HT-29 (cell line): ENCODE measurements around the gene TRA2B. TPM values are rescaled to one million over a fixed set of nuclear protein-coding genes. Genes with fewer than 3 reads are reported as not detected.
"Not testable (repeated sequence)": the region's sequence is repeated elsewhere in the genome, so short reads cannot be mapped to it uniquely, and the experiment has no call there.

Experiments
- DNase-seq: peaks from one replicate; pipeline ENCODE4 v3.0.0-alpha.2; 2015; ENCODE audit warnings: low spot score
- total RNA-seq: library from RNA; depleted of rRNA; stranded (reverse); fragments of >200 nt; shearing (Covaris generic); gene quantifications from 2 replicates; pipeline ENCODE4 v1.2.3, GENCODE V29; 2014

TRA2B gene
- total RNA-seq, 1 experiment from 2014 or later: 268 TPM

GRCh38 chr3:185927501-185928200 lies 10.2 kb downstream of the TRA2B start:
- no peak for DNase-seq

DNA sequence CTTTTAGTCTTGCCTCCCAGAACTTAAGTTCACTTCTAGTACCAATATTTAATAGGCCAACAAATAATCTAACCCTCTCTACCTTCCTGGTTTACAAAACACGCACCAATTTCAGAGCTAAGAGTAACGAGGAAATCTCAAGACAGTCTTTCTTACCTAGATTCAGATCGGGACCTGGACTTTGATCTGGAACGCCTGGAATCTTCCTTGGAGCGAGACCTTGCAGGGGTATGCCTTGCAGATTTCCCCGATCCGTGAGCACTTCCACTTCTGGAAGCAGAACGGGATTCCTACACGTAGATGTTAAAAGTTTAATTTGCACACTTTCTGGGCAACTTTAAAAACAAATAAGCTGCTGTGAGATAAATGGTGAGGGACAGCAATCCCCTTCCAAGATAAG lies 11.4 kb downstream of the TRA2B start:
- DNase-seq: no peak

- no peak for DNase-seq
Measured at GRCh38 chr3:185925353-185925752, 12.5 kb downstream of the TRA2B start.

- no peak for DNase-seq
Measured at GRCh38 chr3:185924375-185924774, 13.4 kb downstream of the TRA2B start.

DNA sequence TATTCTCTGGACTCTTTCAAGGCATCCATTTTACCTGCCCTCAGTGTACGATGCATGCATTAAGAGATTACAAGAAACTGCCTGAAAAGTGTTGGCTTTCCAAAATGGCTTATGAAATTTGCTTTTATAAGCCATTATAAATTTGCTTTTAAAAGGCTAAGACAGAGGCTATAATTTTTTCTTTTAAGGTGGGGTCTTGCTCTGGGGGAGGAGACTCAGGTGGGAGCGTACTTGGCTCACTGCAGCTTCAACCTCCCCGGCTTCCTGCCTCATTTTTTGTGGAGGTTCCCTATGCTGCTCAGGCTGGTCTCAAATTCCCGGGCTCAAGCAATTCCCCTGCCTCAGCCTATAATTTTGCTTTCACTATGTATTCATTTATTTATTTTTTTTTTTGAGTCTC lies 17.6 kb downstream of the TRA2B start:
- DNase-seq: no peak

GRCh38 chr3:185916042-185916833 lies 21.6 kb downstream of the TRA2B start:
- no peak for DNase-seq

- DNase-seq: no peak
Measured at GRCh38 chr3:185915642-185916041, 22.2 kb downstream of the TRA2B start.

- DNase-seq: no peak
Measured at GRCh38 chr3:185914911-185915629, 22.7 kb downstream of the TRA2B start.

GRCh38 chr3:185912929-185913901 lies 24.6 kb downstream of the TRA2B start:
- no peak for DNase-seq

DNA sequence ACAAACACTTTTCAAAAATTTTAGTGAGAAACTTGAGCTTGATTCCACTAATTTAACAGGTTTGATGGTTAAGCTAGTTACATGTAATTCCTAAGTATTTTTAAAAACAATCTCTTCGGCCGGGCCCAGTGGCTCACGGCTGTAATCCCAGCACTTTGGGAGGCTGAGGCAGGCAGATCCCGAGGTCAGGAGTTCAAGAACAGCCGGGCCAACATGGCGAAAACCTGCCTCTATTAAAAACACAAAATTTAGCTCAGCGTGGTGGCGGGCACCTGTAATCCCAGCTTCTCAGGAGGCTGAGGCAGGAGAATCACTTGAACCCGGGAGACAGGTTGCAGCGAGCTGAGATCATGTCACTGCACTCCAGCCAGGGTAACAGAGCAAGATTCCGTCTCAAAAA lies 25.3 kb downstream of the TRA2B start:
- no peak for DNase-seq

DNA sequence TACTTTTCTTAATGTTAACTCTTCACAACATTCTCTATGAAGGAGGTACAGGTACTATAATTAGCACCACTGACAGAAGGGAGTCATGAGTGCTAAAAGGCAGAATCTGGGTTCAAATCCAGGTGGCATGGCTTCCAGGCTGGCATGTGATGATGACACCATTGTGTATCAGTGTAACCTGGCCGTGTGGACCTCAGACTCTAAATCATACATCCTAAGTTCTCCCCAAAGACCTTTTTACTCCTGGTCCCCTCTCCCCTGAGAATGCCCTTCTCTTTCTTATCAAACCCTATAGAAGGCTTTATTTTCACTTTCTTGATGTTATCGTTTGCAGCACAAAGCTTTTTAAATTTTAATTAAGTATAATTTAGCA lies 26.8 kb downstream of the TRA2B start:
- not testable (repeated sequence) for DNase-seq

DNA sequence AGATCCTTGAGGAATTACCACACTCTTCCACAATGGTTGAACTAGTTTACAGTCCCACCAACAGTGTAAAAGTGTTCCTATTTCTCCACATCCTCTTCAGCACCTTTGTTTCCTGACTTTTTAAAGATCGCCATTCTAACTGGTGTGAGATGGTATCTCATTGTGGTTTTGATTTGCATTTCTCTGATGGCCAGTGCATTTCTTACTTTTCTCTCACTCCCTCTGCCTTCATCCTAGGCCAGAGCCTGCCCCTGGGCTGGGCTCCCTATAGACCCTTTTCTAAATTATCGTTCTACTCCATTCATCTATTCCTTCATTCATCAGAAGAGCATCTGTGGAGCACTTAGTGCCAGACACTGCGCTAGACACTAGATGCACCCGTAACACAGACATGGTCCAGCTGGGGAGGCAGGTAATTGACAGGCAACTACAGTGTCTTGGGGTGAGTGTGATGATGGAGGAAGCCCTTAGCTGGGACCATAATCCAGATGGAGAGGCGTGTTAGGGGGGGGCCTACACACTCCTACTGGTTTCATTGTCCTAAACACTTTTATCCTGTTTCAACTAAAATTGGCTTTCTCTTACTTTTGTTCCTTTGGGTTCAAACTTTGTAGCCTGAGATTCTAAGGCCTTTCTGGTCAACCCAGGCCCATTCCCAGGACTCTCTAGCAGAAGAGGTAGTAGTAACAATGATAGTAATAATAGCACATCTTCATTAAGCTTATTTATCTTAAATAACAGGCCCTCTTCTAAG lies 27.3 kb downstream of the TRA2B start:
- DNase-seq: not testable (repeated sequence)

- not testable (repeated sequence) for DNase-seq
Measured at GRCh38 chr3:185909913-185910312, 27.9 kb downstream of the TRA2B start.

DNA sequence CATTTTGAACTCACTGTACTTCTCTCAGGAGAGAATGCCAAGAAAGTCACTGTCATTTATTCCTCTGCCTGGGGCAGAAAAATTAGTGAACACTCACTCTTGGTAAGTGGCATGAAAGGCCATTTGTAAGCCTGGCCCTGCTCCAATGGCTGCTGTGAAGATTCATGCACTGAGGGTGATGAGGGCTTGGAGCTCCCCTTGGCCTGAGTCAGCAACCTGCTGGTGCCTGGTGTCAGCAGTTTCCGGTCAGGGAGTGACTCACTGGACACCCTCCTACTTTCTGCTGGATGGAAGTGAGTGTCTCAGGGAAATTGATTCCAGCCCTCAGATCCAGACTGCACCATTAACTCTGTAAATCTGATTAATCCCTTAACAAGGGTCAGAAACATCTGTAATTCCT lies 37.6 kb downstream of the TRA2B start:
- DNase-seq: peak; percentile 65

- no peak for DNase-seq
Measured at GRCh38 chr3:185896636-185897035, 41.2 kb downstream of the TRA2B start.

DNA sequence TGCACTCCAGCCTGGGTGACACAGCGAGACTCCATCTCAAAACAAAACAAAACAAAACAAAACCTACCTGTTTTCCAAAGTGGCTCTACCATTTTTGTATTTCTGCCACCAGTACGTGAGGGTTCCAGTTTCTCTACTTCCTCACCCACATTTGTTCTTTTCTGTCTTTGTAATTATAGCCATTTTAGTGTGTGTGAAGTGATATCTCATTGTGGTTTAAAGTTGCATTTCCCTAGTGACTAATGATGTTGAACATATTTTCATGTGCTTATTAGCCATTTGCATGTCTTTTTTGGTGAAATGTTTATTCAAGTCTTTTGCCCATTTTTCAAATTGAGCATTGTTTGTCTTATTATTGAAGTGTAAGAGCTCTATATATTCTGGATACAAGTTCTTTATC lies 50.7 kb downstream of the TRA2B start:
- DNase-seq: no peak

GRCh38 chr3:185884641-185885040 lies 53.2 kb downstream of the TRA2B start:
- DNase-seq: no peak

- DNase-seq: no peak
Measured at GRCh38 chr3:185881926-185882325, 55.9 kb downstream of the TRA2B start.

- DNase-seq: no peak
Measured at GRCh38 chr3:185880600-185880999, 57.2 kb downstream of the TRA2B start.

- no peak for DNase-seq
Measured at GRCh38 chr3:185878920-185879319, 58.9 kb downstream of the TRA2B start.

DNA sequence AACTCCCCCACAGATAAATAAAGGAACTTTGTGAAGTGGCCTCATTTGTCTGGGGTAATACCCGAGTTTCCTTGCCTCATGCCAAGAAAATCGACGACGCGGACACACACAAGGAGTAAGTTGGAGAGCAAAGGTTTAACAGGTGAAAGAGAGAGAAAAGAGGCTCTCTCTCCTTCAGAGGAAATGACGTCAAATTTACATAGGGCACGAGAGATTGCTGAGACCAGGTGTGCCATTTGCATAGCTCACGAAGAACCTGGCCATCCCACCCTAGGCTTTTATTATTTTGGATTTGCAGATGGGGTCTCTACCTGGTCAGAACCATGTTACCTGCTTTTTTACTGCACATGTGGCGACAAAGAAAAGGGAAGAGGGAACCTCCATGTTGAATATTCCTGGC lies 63.7 kb downstream of the TRA2B start:
- no peak for DNase-seq
